ENCODE data around the gene CCDC183. TPM values are rescaled to one million over a fixed set of nuclear protein-coding genes. Genes with fewer than 3 reads are reported as not detected.

The CCDC183 gene
- total and polyA plus RNA-seq, 8 donors = 0.44 to 11.7 (median 10.0) TPM; not detected in 1

DNA sequence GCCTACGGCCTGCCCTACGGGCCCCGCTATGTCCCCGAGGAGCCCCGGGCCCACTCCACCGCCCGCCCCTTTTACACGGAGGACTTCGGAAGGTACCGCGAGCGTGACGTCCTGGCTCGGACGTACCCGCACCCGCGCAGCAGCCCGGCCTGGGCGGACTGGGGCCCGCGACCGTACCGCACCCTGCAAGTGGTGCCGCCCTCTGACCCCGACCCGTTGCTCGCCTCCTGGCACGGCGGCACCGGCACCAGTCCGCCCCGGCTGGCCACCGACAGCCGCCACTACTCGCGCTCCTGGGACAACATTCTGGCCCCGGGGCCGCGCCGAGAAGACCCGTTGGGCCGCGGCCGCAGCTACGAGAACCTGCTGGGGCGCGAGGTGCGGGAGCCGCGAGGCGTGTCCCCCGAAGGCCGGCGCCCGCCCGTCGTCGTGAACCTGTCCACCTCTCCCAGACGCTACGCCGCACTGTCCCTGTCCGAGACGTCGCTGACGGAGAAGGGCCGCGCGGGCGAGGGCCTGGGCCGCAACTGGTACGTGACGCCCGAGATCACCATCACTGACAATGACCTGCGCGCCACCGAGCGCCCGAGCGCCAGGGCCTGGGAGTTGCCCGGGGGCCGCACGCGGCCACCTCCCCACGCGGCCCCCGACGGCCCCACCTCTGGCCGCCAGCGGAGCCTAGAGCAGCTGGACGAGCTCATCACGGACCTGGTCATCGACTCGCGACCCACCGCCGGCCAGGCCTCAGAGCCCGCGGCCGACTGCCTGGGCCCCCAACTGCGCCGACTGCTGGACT is 49.5 kb downstream of the CCDC183 start:
- Histone ChIP-seq H3K27me3 (peaks cover 33 to 61% of the 10 kb centered on the region in 2 donors), H3K4me3 (no peak overlapping the region), H3K36me3 (peaks cover 0 to 11% of the 10 kb centered on the region in 2 donors), H3K4me1 (peaks cover 37 to 74% of the 10 kb centered on the region in 2 donors), H3K27ac (no peak overlapping the region), H3K9me3 (no peaks in the 10 kb centered on the region)
- DNase-seq (no peak), ATAC-seq (no peak)
- intact Hi-C loops (cut with DNase I) = no loop called here
- TF ChIP-seq, protein P1, sequence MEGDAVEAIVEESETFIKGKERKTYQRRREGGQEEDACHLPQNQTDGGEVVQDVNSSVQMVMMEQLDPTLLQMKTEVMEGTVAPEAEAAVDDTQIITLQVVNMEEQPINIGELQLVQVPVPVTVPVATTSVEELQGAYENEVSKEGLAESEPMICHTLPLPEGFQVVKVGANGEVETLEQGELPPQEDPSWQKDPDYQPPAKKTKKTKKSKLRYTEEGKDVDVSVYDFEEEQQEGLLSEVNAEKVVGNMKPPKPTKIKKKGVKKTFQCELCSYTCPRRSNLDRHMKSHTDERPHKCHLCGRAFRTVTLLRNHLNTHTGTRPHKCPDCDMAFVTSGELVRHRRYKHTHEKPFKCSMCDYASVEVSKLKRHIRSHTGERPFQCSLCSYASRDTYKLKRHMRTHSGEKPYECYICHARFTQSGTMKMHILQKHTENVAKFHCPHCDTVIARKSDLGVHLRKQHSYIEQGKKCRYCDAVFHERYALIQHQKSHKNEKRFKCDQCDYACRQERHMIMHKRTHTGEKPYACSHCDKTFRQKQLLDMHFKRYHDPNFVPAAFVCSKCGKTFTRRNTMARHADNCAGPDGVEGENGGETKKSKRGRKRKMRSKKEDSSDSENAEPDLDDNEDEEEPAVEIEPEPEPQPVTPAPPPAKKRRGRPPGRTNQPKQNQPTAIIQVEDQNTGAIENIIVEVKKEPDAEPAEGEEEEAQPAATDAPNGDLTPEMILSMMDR (IDR thresholded peaks at IDR 0.05) = no peak

DNA sequence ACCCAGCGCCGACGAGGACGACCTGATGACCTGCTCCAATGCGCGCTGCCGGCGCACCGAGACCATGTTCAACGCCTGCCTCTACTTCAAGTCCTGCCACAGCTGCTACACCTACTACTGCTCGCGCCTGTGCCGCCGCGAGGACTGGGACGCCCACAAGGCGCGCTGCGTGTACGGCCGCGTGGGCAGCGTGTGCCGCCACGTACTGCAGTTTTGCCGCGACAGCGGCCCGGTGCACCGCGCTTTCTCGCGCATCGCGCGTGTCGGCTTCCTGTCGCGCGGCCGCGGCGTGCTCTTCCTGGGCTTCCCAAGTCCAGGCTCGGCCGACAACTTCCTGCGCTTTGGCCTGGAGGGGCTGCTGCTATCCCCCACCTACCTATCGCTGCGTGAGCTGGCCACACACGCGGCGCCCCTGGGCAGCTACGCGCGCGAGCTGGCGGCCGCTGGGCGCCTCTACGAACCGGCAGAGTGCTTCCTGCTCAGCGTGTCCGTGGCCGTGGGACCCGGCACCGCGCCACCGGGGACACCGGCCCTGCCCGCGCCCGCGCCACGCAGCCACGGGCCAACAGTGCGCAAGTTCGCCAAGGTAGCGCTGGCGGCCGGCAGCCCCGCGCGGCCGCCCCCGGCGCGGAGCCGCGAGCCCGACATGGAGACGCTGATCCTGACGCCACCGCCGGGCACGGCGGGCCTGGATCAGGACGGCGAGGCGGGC is 50.4 kb downstream of the CCDC183 start:
- intact Hi-C loops (cut with DNase I) = no loop called here
- peak overlapping the region in 1 of 2 donors; percentile 77 for H3K4me3 ChIP-seq
- H3K27ac ChIP-seq = no peak overlapping the region
- DNase-seq = no peak
- H3K9me3 ChIP-seq = no peaks in the 10 kb centered on the region
- H3K4me1 ChIP-seq = peaks cover 34 to 75% of the 10 kb centered on the region in 2 donors
- ATAC-seq = no peak
- H3K27me3 ChIP-seq = peaks cover 33 to 61% of the 10 kb centered on the region in 2 donors
- H3K36me3 ChIP-seq = peaks cover 0 to 15% of the 10 kb centered on the region in 2 donors
- TF ChIP-seq, protein P1 (IDR thresholded peaks at IDR 0.05) = no peak

DNA sequence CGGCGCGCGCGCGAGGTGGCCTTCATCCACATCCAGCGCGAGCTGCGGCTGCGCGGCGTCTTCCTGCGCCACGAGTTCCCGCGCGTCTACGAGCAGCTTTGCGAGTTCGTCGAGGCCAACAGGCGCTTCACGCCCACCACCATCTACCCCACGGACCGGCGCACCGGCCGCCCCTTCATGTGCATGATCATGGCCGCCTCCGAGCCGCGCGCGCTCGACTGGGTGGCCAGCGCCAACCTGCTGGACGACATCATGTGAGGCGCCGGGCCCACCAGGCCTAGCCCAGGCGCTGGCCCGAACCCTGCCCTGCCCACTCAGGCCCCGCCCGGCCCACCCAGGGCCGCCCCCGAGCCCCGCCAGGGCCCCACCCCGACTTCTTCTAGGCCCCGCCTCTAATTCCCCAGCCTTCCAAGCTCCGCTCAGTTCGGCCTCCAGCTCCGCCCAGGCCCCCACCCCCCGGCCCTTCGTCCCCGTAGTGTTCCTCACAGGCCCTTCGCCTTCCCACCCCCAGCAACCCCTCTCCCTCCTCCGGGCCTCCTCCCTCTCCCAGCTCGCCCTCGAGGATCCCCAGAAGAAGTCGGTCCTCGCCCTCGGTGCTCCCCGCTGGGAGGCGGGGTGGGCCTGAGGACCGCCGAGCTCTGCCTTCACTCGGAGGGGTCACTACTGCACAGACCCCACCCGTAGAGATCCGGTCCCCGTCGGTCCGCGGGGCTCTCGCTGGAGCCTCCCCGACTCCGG is 51.1 kb downstream of the CCDC183 start:
- peak overlapping the region; percentile 77 to 93 for H3K4me3 ChIP-seq
- no peaks in the 10 kb centered on the region for H3K9me3 ChIP-seq
- peak overlapping the region; percentile 76 to 90 for H3K27ac ChIP-seq
- TF ChIP-seq, protein P1 (IDR thresholded peaks at IDR 0.05) = no peak
- H3K27me3 ChIP-seq = peaks cover 33 to 61% of the 10 kb centered on the region in 2 donors
- DNase-seq (peak in 2 of 4 donors; percentile 69 to 80), ATAC-seq (peak; percentile 50)
- intact Hi-C loops (cut with DNase I) = no loop called here
- H3K36me3 ChIP-seq = peaks cover 0 to 15% of the 10 kb centered on the region in 2 donors
- peaks cover 30 to 68% of the 10 kb centered on the region in 2 donors for H3K4me1 ChIP-seq

DNA sequence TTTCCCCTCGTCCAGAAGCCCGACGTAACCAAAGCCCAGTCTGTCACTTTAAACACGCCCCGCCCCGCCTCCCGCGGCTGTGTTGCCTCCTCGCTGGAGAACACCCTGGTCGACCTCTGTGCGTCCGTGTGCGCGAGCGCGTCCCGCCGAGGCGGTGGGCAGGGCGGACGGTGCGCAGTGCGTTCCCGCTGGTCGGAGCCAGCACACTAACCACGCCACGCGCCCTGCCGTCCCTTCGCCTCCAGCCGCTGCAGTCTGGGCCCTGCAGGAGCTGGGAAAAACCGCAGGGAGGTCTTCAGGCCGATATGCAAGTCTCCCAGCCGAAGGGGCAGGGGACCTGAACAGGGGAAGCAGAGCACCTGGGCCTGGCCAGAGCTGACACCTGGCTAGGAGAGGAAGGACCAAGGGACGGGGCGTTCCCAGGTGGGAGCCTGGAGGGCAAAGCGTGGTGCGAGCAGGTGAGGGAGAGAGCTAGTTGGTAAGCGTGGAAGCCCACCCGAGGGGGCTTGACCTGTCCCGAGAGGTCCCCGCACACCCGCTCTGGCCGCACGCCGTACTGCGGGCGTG is 51.8 kb downstream of the CCDC183 start:
- H3K27ac ChIP-seq = peak overlapping the region; percentile 76 to 90
- H3K27me3 ChIP-seq = peaks cover 33 to 55% of the 10 kb centered on the region in 2 donors
- intact Hi-C loops (cut with DNase I) = no loop called here
- DNase-seq (peak; percentile 50 to 96 (median 78)), ATAC-seq (peak; percentile 59)
- peak overlapping the region; percentile 77 to 93 for H3K4me3 ChIP-seq
- peaks cover 0 to 15% of the 10 kb centered on the region in 2 donors for H3K36me3 ChIP-seq
- no peaks in the 10 kb centered on the region for H3K9me3 ChIP-seq
- H3K4me1 ChIP-seq = peaks cover 26 to 61% of the 10 kb centered on the region in 2 donors
- TF ChIP-seq, protein P1 (IDR thresholded peaks at IDR 0.05) = no peak
